Measurements from ENCODE around the gene AKAP3.

The AKAP3 gene

DNA sequence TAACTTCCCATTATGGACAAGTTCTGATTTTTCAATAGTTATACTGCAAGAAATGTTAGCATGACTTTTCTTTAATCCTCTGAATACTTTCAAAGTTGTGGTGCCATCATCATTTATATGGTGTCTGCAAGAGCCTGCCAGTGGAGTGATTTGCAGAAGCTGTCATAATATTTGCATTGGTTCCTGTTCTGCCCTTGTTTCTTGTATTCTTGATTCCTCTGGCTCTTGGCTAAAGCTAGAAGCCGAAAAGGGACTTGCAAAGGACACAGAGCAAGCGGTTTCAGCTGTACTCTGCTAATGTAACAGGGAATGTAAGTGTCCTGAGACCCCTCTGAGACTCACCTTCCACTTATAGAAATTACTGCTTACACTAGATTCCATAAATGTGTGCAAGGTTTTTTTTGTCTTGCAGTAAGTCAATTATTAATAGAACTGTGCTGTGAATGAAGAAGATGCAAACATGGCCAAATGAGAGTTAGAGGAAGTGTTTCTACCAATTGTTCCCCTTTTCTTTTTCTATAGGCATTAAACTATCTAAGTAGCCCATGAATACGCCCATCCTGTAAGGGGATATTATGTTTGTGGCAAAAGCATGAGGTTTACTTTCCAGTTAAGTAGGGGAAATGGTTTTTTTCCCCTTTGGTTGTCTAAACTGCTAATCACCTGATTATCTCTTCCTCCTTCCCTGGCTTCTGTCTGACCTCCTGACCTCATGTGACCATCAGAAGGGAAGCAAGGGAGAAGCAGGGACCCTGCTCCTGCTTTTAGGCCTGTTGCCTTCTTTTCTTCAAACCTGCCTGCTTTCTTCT lies 81.6 kb downstream of the AKAP3 start:
- H3K9me3 ChIP-seq (ENCODE audit: insufficient read depth, low read depth, low read length) = no peaks in the 10 kb centered on the region
- H3K27ac ChIP-seq (ENCODE audit: low read length) = no peak overlapping the region
- no peaks in the 10 kb centered on the region for H3K4me1 ChIP-seq (ENCODE audit: insufficient read depth, low read length)
- no peaks in the 10 kb centered on the region for H3K36me3 ChIP-seq (ENCODE audit: insufficient read depth, low read depth, low read length)
- H3K4me3 ChIP-seq (ENCODE audit: low read length) = no peak overlapping the region
- H3K9ac ChIP-seq (ENCODE audit: low read depth, low read length) = no peak overlapping the region
- peaks cover 16% of the 10 kb centered on the region for H3K27me3 ChIP-seq (ENCODE audit: insufficient read depth, low read length)

DNA sequence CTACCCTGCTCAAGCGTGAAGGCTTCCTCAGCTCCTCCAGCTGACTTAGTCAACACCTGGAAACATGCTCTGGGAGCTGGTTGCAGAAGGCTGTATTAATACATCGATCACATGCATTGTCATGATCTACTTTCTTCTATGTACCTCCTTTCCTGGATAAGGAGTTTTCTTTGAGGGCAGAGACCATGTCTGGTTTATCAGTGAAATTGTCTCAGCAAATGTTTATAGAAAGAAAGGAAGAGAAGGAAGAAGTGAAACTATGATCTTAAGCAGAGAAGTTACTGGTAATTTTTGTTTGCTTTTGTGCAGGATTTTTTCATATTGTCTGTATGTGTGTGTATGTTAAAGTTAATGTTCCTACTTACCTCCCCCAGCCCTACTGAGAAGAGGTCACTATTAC lies 82.4 kb downstream of the AKAP3 start:
- Histone ChIP-seq H3K4me3 (ENCODE audit: low read length) (no peak overlapping the region), H3K9me3 (ENCODE audit: insufficient read depth, low read depth, low read length) (no peaks in the 10 kb centered on the region), H3K36me3 (ENCODE audit: insufficient read depth, low read depth, low read length) (no peaks in the 10 kb centered on the region), H3K4me1 (ENCODE audit: insufficient read depth, low read length) (no peaks in the 10 kb centered on the region), H3K27me3 (ENCODE audit: insufficient read depth, low read length) (peaks cover 23% of the 10 kb centered on the region), H3K9ac (ENCODE audit: low read depth, low read length) (no peak overlapping the region), H3K27ac (ENCODE audit: low read length) (no peak overlapping the region)
